GM13976 (cell line): Measurements from ENCODE around the gene TLL2.

Experiments
- DNase-seq: peaks from one replicate; pipeline ENCODE4 v3.0.0; 2012; ENCODE audit warnings: low spot score
- in situ Hi-C: fragments of 300-500 bp; cut with MboI; formaldehyde crosslinking; loops from one replicate; pipeline ENCODE4 v1.12.0; 2022; ENCODE audit warnings: low sequenced_read_pairs, mixed read lengths, inconsistent platforms; ENCODE audit not compliant: unreplicated experiment
- TF ChIP-seq, protein P1 (sequence below): IDR thresholded peaks from 2 replicates; pipeline ENCODE4 v1.5.1; 2012; ENCODE audit warnings: borderline replicate concordance, mild to moderate bottlenecking; ENCODE audit not compliant: insufficient read depth; ENCODE audit errors: extremely low read depth, missing control alignments, control extremely low read depth

The TLL2 gene

DNA sequence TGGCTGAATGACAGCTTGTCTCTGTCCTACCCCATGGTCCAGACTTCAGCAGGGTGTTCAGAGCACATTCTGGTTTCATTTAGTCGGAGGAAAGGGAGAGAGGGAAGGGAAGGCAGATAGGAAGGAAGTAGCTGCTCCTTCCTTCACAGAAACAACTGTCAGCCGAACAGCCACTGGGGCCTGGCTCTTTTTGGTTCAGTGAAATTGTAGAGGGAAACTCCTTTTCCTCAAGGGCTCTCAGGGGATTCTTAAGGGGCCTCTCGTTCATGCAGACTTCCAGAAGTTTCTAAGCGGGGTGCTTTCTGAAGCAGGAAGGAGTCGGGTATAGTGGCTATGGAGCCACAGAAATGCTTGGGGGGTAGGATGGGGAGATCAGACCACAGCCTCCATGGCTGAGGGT is 56.4 kb downstream of the TLL2 start:
- TF ChIP-seq, protein P1, sequence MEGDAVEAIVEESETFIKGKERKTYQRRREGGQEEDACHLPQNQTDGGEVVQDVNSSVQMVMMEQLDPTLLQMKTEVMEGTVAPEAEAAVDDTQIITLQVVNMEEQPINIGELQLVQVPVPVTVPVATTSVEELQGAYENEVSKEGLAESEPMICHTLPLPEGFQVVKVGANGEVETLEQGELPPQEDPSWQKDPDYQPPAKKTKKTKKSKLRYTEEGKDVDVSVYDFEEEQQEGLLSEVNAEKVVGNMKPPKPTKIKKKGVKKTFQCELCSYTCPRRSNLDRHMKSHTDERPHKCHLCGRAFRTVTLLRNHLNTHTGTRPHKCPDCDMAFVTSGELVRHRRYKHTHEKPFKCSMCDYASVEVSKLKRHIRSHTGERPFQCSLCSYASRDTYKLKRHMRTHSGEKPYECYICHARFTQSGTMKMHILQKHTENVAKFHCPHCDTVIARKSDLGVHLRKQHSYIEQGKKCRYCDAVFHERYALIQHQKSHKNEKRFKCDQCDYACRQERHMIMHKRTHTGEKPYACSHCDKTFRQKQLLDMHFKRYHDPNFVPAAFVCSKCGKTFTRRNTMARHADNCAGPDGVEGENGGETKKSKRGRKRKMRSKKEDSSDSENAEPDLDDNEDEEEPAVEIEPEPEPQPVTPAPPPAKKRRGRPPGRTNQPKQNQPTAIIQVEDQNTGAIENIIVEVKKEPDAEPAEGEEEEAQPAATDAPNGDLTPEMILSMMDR, result no peak
- DNase-seq, result no peak
- in situ Hi-C loops, result no loop called here

DNA sequence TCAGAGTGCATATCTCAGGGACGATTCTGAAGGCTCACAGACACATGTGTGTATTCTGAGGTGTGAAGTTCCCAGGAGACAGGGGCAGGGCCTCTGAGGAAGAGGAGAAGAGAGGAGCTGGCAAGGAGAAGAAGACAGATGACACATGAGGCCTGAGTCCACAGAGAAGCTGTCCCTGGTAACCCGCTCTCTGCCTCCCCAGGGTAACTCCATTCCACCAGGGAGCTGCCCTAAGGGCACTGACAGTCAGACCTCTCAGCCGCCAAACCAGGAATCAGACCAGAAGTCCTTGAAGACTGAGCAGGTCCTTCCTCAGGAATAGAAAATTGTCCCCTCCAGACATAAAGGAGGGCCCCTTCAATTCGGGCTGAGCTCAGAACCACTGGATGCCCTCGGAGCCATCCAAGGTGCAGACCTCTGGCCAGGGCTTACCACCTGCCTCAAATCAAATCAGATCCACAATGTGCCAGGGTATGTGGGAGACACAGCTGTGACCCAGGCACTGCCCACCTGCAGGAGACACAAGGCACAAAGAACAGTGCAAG is 57.4 kb downstream of the TLL2 start:
- no peak for DNase-seq
- in situ Hi-C loops, result no loop called here
- TF ChIP-seq, protein P1, result no peak

DNA sequence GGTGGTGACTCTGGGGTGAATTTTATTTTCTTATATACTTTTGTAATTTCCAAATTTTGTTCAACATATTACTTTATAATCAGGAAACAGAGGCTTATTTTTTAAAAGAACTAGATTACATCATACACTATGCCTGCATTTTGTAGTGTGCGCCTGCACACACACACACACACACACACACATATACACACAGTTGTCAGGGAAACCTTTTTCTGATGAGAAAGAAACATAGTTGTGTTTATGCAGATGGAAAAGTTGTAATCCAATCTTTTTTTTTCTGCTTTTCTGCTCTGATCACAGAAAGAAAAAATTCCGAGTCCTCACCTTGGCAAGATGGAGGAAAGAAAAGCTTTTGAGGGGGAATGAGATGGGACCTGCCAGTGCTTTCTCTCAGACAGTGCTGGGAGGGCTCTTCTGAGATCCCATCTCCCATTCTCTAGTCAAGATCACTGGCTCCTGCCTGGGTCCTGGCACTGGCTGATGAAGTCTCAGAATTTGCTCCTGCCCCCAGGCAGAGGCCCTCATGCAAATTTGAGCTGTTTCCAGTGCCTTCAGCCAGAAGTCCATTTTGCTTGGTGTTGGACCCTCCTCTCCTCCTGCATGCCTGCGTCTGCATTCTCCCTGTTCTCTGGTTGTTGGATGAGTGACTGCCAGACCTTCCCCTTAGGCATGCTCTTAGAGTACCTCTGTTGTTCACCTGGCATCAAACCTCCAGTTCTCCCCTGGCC is 59.7 kb downstream of the TLL2 start:
- in situ Hi-C loops, result no loop called here
- TF ChIP-seq, protein P1, result no peak
- DNase-seq, result no peak

DNA sequence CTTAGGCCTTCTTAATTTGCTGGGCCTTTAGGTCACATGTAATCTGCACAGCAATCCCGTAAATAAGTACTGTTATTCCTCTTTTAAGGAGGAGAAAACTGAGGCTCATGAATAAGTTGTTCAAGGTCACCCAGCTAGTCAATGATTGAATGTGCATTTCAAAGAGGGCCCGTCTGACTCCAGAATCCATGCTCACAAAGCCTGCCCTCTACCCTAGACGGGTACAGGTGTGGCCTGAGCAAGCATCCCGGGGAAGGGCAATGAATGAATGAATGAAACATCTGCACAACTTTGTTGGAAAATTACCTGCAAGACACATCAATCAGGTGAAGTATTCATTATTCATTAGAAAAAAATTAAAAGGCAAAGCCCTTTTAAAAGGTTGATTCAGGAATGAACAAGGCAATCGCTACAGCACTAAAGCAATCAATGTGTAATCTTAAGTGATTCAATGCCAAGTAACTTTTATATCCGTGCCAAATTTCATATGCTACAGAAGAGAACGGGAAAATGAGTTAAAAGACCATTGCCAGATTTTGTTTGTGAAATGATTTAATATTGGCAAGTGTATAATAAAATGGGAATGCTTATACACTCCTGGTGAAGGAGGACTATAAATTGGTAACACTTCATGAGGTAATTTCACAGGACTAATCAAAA is 61.1 kb downstream of the TLL2 start:
- TF ChIP-seq, protein P1, result no peak
- DNase-seq, result no peak
- in situ Hi-C loops, result no loop called here

DNA sequence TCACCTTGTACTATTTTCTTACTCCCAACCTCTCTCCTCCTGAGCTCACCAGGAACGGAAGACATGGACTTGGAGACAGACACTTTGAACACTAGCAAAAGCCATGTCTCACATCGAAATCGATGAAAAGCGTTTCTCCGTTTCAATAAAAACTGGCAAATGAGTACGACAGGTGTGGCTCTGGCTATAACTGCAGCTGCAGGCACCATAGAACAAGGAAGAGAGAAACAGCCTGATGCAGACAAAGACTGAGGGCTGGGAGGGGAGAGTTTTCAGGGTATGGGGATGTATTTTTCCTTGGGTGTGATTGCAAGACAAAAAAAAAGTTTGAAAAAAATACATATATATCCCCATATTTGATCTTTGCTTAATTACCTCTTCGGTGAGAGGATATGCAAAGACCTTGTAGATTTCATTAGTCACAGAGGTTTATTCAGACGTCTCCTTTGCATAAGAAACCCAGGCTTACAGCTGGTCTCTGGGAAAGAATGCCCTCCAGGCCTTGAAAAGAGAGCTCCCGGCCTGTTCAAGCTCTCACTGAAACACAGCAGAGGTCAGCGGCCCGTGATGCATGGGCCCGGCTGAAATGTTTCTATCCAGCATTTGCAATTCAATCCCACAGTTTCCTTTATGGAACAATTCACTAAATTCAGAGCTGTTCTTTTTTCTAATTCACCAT is 63.1 kb downstream of the TLL2 start:
- in situ Hi-C loops, result no loop called here
- DNase-seq, result no peak
- TF ChIP-seq, protein P1, result no peak

DNA sequence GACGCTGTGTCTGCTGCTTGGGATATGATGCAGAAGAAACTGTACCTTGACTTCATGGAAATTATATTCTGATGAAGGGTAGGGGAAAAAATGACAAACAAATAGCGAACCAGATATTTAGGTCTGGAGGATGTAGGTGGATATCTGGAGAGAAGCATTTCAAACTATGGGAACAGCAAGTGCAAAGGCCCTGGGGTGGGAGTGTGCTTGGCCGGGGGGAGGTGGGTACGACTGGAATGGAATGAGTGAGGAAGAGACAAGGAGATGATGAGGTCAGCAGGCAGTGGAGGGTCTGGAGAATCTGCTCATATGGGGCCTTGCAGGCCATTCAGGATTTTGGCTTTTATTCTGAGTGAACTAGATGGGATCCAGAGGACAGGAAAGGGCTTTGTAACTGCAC is 65.2 kb downstream of the TLL2 start:
- TF ChIP-seq, protein P1, result no peak
- no peak for DNase-seq
- in situ Hi-C loops, result no loop called here
